NCI-H345 treated with DMSO at 0.1 percent for 48 hours (cell line): ENCODE data around the gene SLN.

Experiments used
- DNase-seq: peaks from one replicate; lab custom pipeline; 2025; ENCODE audit not compliant: unreplicated experiment; lab: John Stamatoyannopoulos, UW

SLN gene

DNA sequence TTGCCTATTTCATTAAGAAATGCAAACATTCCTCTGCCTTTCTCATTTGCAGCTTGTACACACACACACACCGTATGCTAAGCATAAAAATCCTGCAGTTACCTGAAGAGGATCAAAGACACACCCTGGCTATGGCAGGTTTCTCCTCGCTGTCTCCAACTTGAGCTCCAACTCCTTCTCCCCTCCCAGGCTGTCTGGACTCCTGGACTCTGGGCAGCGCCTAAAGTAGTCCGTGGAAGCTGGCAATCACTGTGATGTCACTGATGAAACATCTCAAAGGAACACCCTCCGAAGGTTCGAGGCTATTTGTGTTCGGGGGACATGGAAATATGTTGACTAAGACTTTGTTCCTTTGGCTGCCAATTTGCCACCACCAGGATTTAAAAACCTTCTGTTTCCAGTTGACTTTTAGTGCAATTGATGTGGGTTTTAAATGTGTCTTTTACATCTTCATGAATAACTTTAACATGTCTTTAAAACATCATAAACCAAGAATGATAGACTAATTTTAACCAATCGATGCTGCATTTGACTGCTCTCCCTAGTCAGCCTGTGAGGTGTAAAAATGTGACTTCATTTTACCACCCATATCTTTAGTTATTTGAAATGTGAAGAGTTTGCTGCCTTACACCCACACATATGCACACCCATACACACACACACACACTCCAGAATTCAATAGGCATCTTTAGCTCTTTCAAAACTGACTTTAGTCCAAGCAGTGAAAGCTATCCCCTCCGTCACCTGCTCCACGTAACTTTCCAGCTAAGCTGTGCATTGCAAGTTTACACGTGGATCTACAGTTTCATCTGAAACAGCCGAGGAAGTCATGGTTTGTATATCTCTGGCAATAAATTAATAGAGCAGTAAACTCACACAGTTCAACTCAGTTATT, at the start of gene SLN:
Gene SLN, minus strand, starts transcription at position 196 of the 895 bp plus-strand sequence.
- no peak for DNase-seq

DNA sequence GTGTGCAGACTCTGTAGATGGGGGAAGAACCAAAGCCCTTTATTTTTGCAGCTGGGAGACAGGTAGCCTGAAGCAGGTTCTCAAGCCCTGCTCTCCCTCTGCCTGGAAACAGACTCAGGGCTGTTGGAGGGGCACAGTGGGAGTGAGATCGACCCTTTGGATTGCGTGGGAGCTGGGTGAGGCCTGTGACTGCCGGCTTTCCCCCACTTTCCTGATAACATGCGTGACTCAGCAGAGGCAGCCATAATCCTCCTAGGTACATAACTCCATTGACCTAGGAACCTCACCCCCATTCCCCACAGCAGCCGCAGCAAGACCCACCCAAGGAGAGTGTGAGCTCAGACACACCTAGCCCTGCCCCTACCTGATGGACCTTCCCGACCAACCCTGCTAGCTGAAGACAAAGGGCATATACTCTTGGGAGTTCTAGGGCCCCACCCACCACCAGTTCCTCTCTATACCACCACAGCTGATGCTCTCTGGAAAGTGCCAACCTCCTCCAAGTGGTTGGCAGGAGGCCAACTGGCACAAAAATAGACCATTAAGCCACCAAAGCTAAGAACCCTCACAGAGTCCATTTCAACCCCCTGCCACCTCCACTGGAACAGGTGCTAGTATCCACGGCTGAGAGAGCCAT, 47.0 kb upstream of the SLN start:
- DNase-seq: peak; percentile 43

DNA sequence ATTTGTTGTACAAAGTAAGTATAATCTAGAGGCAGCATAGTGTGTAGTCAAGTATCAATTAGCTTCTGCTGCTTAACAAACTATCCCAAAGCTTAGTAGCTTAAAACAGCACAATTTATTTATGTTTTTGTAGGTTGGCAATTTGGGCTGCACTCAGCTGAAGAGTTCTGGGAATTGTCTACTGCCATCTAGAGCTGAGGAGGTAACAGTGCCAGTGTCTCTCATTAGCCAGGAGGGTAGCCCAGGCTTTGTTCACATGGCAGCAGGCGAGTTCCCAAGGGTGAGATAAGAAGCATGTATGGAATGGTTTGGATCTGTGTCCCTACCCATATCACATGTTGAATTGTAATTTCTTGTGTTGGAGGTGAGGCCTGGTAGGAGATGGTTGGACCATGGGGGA, 45.8 kb upstream of the SLN start:
- DNase-seq: no peak

DNA sequence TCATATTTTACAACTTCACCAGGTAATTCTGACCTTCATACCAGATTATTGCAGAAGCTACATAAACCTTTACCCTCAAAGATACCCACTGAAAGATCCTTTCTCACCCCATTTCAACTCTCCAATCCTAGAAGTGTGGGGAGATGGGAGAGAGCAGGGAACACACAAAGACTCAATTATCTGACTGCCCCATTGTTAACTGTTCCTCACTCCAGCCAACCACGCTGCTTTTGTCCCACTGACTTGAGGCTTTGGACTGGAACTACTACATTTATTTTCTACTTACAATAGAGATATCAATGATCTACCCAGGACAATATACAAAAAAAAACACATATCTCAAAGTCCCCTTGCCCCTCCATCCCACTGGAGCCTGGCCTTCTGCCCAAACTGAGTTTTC, 44.7 kb upstream of the SLN start:
- DNase-seq: no peak

DNA sequence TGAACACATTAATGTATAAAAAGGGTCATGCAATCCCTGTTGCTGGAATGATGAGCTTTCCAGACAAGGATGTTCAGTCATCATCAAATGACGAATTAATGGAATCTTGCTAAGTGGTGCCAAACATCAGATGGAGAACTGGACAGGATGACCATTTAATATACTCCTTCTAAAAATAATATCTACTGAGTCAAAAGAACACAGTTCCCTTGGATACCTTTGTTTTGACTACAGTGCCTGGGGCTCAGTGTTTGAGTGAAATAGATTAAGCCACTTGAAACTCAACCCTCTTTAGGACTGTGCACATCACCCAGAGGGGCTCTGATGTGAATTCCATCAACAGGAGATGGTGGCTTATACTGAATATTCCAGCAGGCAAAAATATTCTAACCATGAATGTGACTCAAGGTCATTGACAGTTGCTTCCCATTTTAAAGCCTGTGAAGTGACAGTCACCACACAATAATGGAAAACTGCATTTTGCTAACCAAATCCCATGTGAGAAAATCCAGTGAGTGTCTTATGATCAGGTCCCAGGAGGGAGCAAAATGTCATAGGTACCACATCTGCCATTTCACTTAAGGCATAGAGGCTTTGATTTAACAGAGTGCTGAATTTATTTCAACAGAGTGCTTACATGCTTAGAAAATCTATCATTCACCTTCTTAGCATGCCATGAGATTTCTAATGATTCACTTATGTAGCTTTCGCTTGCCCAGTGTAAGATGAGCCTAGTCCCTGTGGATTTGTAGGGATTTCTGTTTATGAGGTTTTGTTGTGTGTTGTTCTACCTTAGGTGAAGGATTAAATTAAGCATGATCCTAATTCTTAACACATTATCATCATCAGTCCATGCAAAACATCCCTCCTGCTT, 41.3 kb upstream of the SLN start:
- DNase-seq: no peak

DNA sequence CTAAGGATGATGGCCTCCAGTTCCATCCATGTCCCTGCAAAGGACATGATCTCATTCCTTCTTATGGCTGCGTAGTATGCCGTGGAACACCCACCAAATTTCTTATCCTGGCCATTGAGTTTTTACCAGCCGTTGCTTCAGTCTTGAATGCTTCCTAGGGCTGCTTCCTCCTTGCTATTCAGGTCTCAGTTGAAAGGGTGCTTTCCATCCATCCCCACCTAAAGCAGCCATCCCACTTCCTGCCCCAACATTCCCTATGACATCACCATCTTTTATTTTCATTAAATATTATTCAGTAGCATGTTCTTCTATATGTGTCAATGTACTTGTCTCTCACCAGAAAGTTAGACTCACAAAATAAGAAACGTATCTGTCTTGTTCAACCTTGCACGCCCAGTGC, 40.7 kb upstream of the SLN start:
- no peak for DNase-seq

DNA sequence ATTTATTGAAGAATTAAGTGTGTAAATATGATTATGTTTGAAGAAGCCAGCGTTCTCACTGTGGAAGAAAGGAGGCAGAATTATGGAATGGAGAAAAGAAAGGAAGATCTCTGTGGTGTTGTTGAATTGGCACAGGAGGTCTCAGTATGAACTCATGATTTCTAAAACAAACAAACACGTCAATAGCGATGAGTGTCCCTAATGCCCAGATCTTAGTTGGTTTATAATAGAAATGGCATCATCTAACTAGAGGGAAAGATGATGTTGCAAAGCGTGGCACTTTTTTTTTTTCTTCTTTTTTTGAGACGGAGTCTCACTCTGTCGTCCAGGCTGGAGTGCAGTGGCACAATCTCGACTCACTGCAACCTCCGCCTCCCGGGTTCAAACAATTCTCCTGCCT, 39.2 kb upstream of the SLN start:
- no peak for DNase-seq

DNA sequence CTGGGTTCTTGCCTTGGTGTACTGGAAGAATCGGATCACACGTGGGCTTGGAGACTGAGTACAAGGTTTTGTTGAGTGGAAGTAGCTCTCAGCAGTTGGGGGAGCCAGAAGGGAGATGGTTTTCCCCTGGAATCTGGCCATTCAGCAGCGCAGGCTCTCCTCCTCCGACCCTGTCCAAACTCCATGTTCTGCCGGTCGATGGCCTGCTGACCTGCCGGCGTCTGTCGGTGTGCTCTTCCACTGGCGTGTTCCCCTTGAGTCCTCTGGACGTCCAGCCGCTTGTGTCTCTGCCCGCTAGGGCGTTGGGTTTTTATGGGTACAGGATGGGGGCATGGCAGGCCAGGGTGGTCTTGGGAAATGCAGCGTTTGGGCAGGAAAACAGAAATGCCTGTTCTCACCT, 38.5 kb upstream of the SLN start:
- DNase-seq: no peak

DNA sequence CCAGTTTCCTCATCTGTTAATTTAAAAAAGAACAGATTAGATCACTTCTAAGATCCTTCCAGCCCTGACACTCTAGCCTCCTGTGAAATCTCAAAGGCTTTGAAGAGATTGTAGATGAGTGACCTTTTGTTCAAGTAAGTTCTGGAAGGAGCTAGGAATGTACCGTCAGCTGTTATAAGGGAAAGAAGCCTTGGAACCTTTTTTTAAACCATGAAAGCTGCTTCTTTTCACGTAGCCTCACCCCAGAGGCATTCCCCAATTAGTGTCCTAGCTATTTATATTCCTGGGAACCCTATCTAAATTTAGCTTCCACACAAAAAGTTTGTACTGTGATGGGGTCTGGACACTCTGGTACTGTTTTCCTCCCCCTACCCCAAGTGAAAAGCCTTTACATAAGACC, 35.8 kb upstream of the SLN start:
- DNase-seq: no peak

DNA sequence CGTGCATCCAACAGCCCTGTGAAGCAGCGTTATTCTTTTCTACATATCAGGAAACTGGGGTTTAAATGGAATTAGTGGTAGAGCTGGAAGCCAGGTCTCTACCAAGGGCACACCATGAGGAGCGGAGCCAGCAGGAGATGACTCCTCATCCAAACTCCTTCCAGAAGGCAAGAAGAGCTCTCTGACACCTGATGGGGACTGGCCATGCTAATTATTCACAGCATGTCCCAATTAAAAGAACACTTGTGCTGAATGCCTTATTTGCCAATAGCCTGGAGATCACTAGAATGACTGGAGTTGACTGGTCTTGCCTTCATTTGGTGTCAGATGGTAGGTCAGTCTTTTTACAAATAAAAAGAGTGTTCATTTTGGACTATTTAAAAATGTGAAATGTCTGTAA, 32.9 kb upstream of the SLN start:
- DNase-seq: no peak

DNA sequence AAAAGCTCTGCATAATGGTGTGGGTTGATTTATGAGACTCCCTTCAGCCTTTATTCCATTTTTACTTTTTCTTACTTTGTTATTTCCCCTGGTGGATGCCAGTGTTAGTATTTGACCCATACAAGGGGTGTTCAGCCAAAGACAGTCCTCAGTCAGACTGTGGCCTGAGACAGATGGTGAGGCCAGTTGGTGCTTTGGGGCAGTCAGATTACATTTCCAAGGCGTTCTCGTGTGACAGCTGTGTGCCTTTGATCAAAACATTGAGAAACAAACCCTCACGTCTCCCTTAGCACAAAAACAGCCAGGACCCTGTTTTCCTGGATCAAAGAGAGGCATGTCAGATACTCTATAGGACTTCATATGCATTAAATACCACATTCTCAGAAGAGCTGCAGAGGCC, 31.3 kb upstream of the SLN start:
- no peak for DNase-seq

DNA sequence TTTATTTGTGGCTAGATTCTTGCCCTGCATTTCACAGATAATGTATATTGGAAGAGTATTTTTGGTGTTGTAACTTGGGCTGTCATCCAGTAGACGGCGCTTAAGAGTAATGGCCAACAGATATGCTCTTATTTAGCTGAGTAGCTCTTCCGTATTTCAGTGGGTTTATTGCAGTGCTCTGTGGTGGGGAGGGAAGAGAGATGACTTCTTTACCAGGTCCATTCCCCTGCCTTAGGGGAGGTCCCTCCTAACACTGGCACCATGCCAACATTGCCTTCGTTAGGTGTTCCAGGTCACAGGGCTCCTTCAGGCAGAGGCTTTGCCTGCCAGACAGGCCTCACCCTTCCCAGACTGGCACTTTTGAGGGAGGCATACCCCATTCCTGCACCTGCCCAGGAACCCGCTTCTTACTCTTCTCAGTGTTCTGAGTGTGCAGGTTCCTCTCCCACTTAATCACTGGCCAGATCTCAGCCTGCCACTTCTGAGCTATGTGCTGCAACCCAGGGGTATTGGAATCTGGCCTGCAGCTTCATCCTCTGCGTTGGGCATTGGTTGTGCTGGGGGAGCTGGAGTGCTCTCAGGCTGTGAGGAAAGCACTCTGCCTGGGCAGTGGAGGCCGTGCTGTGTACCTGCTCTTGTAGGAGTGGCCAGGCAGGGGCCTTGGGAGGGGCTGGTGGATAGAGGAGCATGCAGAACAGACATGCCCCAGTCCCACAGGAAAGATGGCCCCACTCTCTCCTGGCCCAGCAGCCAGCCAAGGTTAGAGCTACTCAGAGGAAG, 29.4 kb upstream of the SLN start:
- DNase-seq: no peak

DNA sequence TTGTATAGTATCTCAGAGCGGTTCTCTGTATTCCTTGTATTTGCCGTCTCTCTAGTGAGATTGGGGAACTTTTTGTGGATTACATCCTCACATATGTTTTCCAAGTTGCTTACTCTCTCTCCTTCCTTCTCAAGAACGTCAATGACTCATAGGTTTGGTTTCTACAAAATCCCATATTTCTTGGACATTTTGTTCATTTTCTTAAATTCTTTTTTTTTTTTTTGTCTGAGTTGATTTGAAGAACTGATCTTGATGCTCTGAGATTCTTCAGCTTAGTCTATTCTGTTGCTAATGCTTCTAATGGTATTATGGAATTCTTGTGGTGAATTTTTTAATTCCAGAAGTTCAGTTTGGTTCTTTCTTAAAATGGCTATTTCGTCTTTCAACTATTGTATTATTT, 28.4 kb upstream of the SLN start:
- DNase-seq: no peak

DNA sequence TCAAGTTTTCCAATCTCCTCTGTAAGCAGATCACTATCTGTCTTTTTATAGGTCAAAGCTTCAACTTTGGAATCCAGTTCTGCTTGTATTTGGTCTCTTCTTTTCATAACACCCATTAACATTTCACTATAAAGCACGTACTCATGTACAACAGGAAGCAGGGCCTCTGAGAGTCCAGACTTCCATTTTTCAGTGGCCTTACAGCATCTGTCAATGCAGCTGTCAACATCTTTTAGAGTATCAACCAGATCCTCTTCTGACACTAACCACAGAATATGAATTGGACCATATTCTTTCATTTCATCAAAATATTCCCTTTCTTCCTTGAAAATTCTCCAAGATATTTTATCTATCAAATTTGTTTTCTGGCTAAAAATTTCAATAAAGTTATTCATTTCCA, 24.7 kb upstream of the SLN start:
- no peak for DNase-seq

DNA sequence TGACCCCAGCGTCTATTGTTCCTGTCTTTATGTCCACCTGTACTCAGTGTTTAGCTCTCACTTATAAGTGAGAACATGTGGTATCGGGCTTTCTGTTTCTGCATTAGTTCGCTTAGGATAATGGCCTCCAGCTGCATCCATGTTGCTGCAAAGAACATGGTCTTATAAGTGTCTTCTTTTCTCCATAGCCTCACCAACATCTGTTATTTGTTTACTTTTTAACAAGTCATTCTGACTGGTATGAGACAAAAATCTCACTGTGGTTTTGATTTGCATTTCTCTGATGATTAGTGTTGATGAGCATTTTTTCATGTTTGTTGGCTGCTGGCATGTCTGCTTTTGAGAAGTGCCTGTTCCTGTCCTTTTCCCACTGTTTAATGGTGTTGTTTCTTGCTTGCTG, 21.7 kb upstream of the SLN start:
- DNase-seq: no peak

DNA sequence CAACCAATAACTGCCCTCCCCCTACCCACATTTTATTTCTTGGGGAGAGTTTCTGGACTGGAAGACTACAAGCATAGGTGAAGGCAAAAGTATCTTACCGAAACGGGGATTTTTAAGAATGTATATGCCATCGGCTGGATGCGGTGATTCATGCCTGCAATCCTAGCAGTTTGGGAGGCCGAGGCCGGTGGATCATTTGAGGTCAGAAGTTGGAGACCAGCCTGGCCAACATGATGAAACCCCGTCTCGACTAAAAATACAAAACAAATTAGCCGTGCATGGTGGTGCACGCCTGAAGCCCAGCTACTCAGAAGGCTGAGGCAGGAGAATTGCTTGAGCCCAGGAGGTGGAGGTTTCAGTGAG, 20.8 kb upstream of the SLN start:
- no peak for DNase-seq

DNA sequence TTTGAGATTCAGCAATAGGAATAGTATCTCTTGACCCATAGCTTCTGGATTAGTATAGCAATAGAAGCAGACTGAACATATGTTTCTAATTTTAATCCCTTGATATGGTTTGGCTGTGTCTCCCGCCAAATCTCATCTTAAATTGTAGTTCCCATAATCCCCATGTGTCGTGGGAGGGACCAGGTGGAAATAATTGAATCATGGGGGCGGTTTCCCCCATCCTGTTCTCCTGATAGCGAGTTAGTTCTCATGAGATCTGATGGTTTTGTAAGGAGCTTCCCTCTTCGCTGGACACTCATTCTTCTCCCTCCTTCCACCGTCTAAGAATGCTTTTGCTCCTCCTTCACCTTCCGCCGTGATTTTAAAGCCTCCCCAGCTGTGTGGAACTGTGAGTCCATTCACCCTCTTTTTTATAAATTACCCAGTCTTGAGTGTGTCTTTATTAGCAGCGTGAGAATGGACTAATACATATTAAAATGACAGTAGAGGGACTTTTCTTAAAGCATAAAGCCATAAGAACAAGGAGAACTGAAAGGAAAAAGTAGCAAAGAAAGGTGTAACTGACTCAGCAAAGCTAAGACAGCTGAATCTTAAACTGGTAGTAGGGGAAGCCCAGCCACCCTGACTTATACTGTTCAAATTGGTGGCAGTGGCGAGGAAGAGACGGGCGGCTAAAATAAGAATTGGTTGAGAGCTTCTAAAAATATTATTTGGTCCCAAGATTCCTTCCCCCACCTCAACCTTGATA, 20.3 kb upstream of the SLN start:
- no peak for DNase-seq

DNA sequence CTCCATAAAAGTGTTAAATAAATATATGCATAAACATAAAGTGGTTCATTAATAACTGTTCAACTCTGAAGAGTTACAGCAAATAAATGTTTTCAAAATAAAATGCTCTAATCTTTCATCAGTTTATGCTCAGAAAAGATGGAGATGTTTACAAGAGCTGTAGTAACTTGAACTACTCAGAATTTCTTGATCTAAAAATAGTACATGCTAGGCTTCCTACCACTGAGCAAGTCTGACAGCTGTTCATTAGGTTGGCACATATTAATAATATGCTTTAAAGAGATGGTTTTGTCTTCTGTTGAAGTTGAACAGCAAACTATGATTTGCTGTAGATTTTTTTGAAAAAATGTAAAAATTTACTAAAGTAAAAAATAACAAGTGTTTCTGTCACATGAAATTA, 10.8 kb upstream of the SLN start:
- no peak for DNase-seq

DNA sequence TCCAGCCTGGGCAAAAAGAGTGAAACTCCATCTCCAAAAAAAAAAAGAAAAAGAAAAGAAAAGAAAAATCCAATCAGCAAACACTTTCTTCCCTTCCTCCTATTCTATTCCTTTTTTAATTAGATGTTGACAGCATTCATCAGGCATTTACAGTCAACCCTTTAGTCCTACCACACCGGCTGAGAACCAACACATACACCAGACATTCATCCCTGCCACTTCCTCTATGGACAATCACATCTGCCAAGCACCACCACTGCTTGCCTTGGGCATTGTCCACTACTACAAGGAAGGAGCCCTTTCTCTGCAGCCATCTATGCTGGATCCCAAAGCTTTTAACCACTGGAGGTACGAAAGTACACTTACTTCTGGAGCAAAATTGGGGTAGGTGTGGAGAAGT, 9.4 kb upstream of the SLN start:
- no peak for DNase-seq

DNA sequence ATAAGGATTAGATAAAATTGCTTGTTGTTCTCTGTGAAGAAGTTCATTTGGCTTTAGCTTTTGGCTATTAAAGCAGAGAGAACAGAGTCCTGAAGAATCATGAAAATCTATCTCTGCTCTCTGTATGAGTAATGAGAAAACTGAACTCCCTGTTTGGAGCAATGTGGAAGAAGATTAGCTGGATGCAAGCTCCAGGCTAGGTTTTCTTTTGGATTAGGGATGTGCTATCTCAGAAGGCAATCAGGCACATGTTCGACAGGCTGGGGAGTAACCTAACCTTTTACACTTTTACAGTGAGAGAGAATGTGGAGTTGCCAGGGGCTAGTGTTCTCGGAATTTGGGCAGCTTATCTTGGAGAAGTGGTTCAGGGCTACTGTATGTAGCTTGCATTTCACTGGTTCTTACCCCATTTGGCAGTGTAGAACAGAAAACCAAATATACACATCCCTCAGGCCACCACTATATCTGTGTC, 8.5 kb upstream of the SLN start:
- no peak for DNase-seq
